Natural killer cell treated with Interleukin-12 subunit alpha and Interleukin-12 subunit beta and Interleukin-15 and Interleukin-18, amount 100 ng/mL, for 72 hours (primary cell): Measurements from ENCODE around the gene GALNT12. TPM values are rescaled to one million over a fixed set of nuclear protein-coding genes. Genes with fewer than 3 reads are reported as not detected.

Experiments
- ATAC-seq, 2 donors: fragments of 150-1000 bp; cut with Tn5 transposase in 1 of 2; sonication (Bioruptor Pico), chemical (Tn5 transposase) in 1 of 2; 2 replicates each; pipeline ENCODE4 v1.10.0; 2021
- DNase-seq: peaks from one replicate; pipeline ENCODE4 v3.0.0; 2022; ENCODE audit warnings: low spot score
- H3K27ac Mint-ChIP-seq, 2 donors: 1 replicate in 1 of 2; 2 replicates in 1 of 2; pipeline ENCODE4 v1.8.0; 2022; ENCODE audit warnings: mixed read lengths in 2 of 2, mild to moderate bottlenecking in 1 of 2, moderate library complexity in 1 of 2
- H3K27me3 Mint-ChIP-seq, 2 donors: 1 replicate in 1 of 2; 2 replicates in 1 of 2; pipeline ENCODE4 v1.8.0; 2022; ENCODE audit warnings: mixed read lengths in 2 of 2
- H3K36me3 Mint-ChIP-seq: one replicate; pipeline ENCODE4 v1.8.0; 2022; ENCODE audit warnings: mixed read lengths
- H3K4me1 Mint-ChIP-seq, 2 donors: 1 replicate in 1 of 2; 2 replicates in 1 of 2; pipeline ENCODE4 v1.8.0; 2022; ENCODE audit warnings: low read depth in 2 of 2, mixed read lengths in 2 of 2, mild to moderate bottlenecking in 1 of 2
- H3K4me3 Mint-ChIP-seq: one replicate; pipeline ENCODE4 v1.8.0; 2022; ENCODE audit warnings: mixed read lengths
- H3K9me3 Mint-ChIP-seq: 2 replicates; pipeline ENCODE4 v1.8.0; 2022; ENCODE audit warnings: mixed read lengths
- total RNA-seq, 2 donors: library from RNA; stranded (reverse); gene quantifications; one replicate each; pipeline ENCODE4 v1.2.3, GENCODE V29; 2022

GALNT12 gene
- total RNA-seq, 2 donors from 2014 or later = 1.8 to 4.1 TPM

- DNase-seq = no peak
- Mint-ChIP-seq H3K4me3 (no peak overlapping the region), H3K9me3 (no peaks in the 10 kb centered on the region), H3K36me3 (no peaks in the 10 kb centered on the region), H3K4me1 (peaks cover 15 to 24% of the 10 kb centered on the region in 2 donors), H3K27ac (no peak overlapping the region), H3K27me3 (no peaks in the 10 kb centered on the region)
- ATAC-seq = no peak
Measured at GRCh38 chr9:98790134-98790841, 17.2 kb upstream of the GALNT12 start.

DNA sequence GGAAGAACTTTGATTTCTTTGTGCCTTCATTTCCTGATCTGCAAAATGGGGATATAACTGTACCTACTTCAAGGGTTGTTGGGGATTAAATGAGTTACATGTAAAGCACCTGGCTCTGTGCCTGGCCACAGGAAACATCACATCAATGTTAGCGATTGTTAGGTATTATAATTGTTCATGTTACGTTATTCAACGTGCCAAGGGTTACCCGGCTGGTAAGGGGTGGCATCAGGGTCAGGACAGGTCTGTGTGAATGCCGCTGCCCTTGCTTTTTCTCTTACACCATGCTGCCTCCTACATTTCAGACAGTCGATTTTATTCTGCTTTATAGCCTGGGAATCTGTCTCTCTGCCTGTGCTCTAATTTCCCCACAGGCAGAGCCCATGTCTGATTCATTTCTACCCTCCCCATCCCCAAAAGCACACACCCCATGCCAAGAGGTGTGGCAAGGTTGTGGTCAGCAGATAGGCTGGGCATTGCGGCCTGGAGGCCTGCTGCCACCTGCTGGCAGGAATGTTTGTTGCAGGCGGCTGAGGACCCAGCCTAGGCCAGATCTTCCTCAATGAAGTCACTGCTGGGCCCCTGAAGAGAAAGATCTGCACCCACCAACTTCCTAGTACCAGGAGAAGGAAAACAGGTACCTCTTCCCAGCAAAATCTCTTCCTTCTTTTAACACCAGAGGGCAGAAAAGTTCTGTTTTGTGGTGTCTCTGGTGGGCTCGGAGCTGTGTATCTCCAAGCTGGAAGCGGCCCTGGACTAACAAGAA, 16.4 kb upstream of the GALNT12 start:
- H3K27me3 Mint-ChIP-seq = no peaks in the 10 kb centered on the region
- H3K27ac Mint-ChIP-seq = no peak overlapping the region
- ATAC-seq (peak; percentile 82 to 87), DNase-seq (no peak)
- H3K36me3 Mint-ChIP-seq = no peaks in the 10 kb centered on the region
- H3K4me3 Mint-ChIP-seq = no peak overlapping the region
- no peaks in the 10 kb centered on the region for H3K9me3 Mint-ChIP-seq
- H3K4me1 Mint-ChIP-seq = peaks cover 20 to 29% of the 10 kb centered on the region in 2 donors

GRCh38 chr9:98791608-98792490, 15.6 kb upstream of the GALNT12 start:
- no peak overlapping the region for H3K27ac Mint-ChIP-seq
- H3K9me3 Mint-ChIP-seq = no peaks in the 10 kb centered on the region
- no peaks in the 10 kb centered on the region for H3K36me3 Mint-ChIP-seq
- H3K4me1 Mint-ChIP-seq = peaks cover 23 to 32% of the 10 kb centered on the region in 2 donors
- ATAC-seq (no peak), DNase-seq (no peak)
- H3K27me3 Mint-ChIP-seq = no peaks in the 10 kb centered on the region
- no peak overlapping the region for H3K4me3 Mint-ChIP-seq

GRCh38 chr9:98793031-98793430, 14.4 kb upstream of the GALNT12 start:
- Mint-ChIP-seq H3K9me3 (peaks cover 1% of the 10 kb centered on the region), H3K4me3 (no peak overlapping the region), H3K4me1 (peaks cover 28 to 36% of the 10 kb centered on the region in 2 donors), H3K27ac (no peak overlapping the region), H3K36me3 (peaks cover under 1% of the 10 kb centered on the region), H3K27me3 (no peaks in the 10 kb centered on the region)
- no peak for DNase-seq
- ATAC-seq = no peak

DNA sequence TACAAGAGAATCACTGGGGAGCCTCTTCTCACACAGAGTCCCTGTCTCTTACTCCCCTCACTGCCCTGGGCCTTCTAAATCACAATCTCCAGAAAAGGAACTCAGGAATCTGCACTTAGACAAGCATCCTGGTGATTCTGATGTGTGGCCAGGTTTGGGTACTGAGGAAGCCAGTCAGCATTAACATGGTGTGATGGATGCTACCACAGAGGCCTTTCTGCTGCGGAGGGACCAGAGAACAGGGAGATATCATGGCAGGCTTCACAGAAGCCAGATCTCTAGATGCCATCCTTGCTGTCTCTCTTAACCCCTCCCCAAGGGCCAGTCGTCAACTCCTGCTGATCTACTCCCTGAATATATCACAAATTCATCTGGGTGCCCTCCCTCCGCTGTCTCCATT, 12.7 kb upstream of the GALNT12 start:
- Mint-ChIP-seq H3K9me3 (peaks cover 4% of the 10 kb centered on the region), H3K36me3 (peaks cover 5% of the 10 kb centered on the region), H3K4me3 (peak overlapping the region; percentile 60), H3K4me1 (peaks cover 28 to 36% of the 10 kb centered on the region in 2 donors), H3K27ac (no peak overlapping the region), H3K27me3 (no peaks in the 10 kb centered on the region)
- ATAC-seq (no peak), DNase-seq (no peak)

DNA sequence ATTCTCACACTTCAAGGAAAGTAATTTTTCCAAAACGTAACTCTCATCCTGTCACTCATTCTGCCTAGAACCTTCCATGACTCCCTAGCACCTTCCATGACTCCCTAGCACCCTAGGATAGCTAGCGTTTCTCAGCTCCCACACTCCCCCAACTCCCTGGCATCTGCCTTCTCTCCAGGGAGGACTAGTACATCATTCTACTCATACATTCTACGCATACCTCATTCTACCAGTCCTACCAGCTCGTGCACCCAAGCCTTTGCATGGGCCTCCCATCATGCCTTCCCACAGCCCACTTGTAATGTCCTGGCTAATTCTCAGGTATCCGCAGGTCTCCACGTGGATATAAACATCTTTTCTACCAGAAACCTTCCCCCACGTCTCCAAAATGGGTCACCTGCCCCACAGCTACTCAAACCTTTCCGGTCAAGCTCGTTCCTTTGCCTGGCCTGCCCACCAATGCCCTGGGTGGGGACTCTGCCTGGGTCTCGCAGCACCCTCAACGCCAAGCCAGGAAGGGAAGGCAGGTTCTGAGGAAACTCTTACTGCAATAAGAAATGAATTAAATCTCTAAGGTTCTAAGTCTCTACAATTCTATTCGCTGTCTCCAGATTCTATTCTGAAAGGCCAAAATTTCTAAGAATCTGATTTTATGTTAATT, 12.0 kb upstream of the GALNT12 start:
- Mint-ChIP-seq H3K4me1 (peaks cover 28 to 36% of the 10 kb centered on the region in 2 donors), H3K4me3 (peak overlapping the region; percentile 60), H3K27me3 (no peaks in the 10 kb centered on the region), H3K27ac (no peak overlapping the region), H3K36me3 (peaks cover 5% of the 10 kb centered on the region), H3K9me3 (peaks cover 4% of the 10 kb centered on the region)
- DNase-seq = no peak
- ATAC-seq = no peak

DNA sequence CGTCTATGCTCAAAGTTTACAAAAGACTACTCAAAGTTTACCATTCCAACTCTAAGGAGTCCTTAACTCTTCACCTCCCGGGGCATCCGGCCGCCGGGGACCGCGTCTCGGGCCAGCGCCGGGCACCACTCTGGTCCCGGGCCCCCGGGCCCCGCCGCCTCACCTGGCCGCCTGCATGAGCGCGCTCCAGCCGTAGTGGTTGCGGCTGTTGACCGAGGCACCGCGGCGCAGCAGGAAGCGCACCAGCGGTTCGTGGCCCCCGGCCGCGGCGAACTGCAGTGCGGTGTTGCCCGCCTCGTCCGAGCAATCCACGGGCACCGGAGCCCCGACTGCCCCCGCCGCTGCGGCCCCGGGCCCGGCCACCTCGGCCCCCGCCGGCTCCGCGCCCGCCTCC, 11.5 kb upstream of the GALNT12 start:
- ATAC-seq = peak in 1 of 2 donors; percentile 52
- DNase-seq = no peak
- H3K36me3 Mint-ChIP-seq = peaks cover 5% of the 10 kb centered on the region
- H3K4me3 Mint-ChIP-seq = peak overlapping the region; percentile 60
- peaks cover 4% of the 10 kb centered on the region for H3K9me3 Mint-ChIP-seq
- no peaks in the 10 kb centered on the region for H3K27me3 Mint-ChIP-seq
- no peak overlapping the region for H3K27ac Mint-ChIP-seq
- peaks cover 25 to 34% of the 10 kb centered on the region in 2 donors for H3K4me1 Mint-ChIP-seq

DNA sequence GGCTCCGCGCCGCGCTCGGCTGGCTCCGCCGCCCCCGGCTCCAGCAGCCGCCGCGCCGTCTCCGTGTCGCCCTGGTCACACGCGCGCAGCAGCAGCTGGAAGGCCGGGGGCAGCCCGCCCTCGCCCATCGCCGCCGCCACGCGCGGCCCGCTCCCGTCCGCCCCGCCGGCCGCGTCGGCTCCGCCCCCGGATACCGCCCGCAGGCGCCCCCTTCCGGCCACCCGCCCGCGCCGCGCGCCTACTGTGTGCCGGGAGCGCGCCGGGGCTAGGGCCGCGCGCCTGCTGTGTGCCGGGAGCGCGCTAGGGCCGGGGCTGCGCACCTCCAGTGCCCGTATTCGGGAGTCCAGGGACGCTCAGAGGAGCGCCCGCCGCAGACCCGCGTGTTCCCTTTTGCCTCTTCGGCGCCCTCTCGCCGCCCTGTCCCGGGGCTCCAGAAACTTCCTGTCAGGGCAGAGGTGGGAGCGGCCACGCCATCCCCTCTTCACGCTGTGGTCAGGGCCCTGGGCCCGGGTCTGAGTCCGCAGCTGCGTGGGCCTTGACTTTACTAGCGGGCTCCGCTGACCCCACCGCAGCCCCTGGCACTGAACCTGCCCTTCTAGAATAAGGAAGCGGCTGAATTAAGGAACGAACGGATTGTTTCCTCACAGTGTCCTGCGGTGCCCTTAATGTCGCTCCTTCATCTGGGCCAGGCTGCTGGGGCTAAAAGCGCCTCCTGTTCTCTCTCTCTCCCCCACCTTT, 10.9 kb upstream of the GALNT12 start, which contains the start of gene ANKS6:
Gene ANKS6, minus strand, starts transcription at position 192 of the 738 bp plus-strand sequence. Its CDS starts 64 bp downstream, at position 128.
- Mint-ChIP-seq H3K4me3 (peak within 1 kb of the TSS; percentile 87), H3K27ac (peak within 1 kb of the TSS; percentile 50 to 57), H3K27me3 (no peaks in the 10 kb centered on the region), H3K9me3 (peaks cover 4% of the 10 kb centered on the region), H3K4me1 (peaks cover 22 to 30% of the 10 kb centered on the region in 2 donors), H3K36me3 (peaks cover 5% of the 10 kb centered on the region)
- ATAC-seq = peak; percentile 95
- DNase-seq = peak; percentile 88

DNA sequence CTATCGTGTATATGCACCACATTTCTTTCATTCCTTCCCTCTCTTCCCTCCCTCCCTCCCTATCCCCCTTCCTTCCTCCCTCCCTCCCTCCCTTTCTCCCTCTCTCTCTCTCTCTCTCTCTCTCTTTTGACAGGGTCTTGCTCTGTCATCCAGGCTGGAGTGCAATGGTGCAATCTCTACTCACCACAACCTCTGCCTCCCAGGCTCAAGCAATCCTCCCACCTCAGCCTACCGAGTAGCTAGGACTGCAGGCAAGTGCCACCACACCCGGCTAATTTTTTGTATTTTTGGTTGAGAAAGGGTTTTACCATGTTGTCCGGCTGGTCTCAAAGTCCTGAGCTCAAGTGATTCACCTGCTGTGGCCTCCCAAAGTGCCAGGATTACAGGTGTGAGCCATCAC, 10.0 kb upstream of the GALNT12 start:
- no peak for DNase-seq
- ATAC-seq = no peak
- peaks cover 5% of the 10 kb centered on the region for H3K36me3 Mint-ChIP-seq
- H3K9me3 Mint-ChIP-seq = peaks cover 4% of the 10 kb centered on the region
- peak overlapping the region; percentile 87 for H3K4me3 Mint-ChIP-seq
- H3K4me1 Mint-ChIP-seq = peaks cover 17 to 23% of the 10 kb centered on the region in 2 donors
- no peaks in the 10 kb centered on the region for H3K27me3 Mint-ChIP-seq
- peak overlapping the region; percentile 50 to 57 for H3K27ac Mint-ChIP-seq

DNA sequence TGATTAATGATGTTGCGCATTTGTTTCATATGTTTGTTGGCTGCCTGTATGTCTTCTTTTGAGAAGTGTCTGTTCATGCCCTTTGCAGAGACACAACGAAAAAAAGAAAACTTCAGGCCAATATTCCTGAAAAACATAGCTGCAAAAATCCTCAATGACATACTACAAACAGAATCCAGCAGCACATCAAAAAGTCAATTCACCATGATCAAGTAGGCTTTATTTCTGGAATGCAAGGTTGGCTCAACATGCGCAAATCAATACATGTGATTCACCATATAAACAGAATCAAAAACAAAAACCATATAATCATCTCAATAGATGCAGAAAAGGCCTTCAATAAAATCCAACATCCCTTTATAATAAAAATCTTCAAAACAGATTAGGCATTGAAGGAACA, 9.2 kb upstream of the GALNT12 start:
- Mint-ChIP-seq H3K9me3 (peaks cover 4% of the 10 kb centered on the region), H3K36me3 (peaks cover 5% of the 10 kb centered on the region), H3K27ac (no peak overlapping the region), H3K27me3 (peaks cover 1 to 2% of the 10 kb centered on the region in 2 donors), H3K4me3 (no peak overlapping the region), H3K4me1 (peaks cover 17 to 22% of the 10 kb centered on the region in 2 donors)
- DNase-seq (no peak), ATAC-seq (no peak)

GRCh38 chr9:98801561-98801960, 5.9 kb upstream of the GALNT12 start:
- peaks cover 5% of the 10 kb centered on the region for H3K36me3 Mint-ChIP-seq
- no peak overlapping the region for H3K27ac Mint-ChIP-seq
- peaks cover 6 to 7% of the 10 kb centered on the region in 2 donors for H3K4me1 Mint-ChIP-seq
- ATAC-seq (no peak), DNase-seq (no peak)
- peaks cover 6 to 25% of the 10 kb centered on the region in 2 donors for H3K27me3 Mint-ChIP-seq
- no peak overlapping the region for H3K4me3 Mint-ChIP-seq
- H3K9me3 Mint-ChIP-seq = peaks cover 4% of the 10 kb centered on the region

DNA sequence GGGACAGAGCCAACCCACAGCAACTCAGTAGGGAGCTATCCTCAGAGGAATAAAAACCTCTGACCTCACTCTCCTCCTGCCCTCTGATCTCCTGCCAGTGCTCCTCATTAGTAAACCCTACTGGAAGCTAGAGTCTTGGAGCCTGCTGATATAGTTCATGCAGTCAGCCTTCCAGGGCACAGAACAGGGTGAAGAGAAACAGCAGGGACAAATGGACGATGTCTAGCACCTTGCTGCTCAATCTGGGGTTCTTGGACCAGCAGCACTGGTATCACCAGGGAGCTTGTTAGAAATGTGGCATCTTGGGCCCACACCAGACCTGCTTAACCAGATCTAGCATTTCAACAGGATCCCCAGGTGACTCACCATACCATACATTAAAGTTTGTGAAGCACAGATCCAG, 5.5 kb upstream of the GALNT12 start:
- H3K36me3 Mint-ChIP-seq = peaks cover 5% of the 10 kb centered on the region
- no peak overlapping the region for H3K4me3 Mint-ChIP-seq

More for the DNA sequence above, 5.5 kb upstream of the GALNT12 start:
- ATAC-seq (no peak), DNase-seq (no peak)
- H3K4me1 Mint-ChIP-seq = peaks cover 4 to 6% of the 10 kb centered on the region in 2 donors
- H3K9me3 Mint-ChIP-seq = peaks cover 4% of the 10 kb centered on the region
- H3K27ac Mint-ChIP-seq = no peak overlapping the region
- peaks cover 7 to 29% of the 10 kb centered on the region in 2 donors for H3K27me3 Mint-ChIP-seq
